Brain microvascular endothelial cell (primary cell): ENCODE data around the gene COQ4.
A peak's percentile ranks its signal among the peaks of the same experiment; 100 is the strongest.
"Not testable (repeated sequence)": the region's sequence is repeated elsewhere in the genome, so short reads cannot be mapped to it uniquely, and the experiment has no call there.

ENCODE experiments used
- DNase-seq: peaks from one replicate; pipeline ENCODE4 v3.0.0-alpha.2; 2020
- H3K27ac ChIP-seq: fragments of 250-450 bp; sonication (Bioruptor Pico); 2 replicates; pipeline ENCODE4 v1.5.1; 2020; ENCODE audit warnings: mild to moderate bottlenecking, moderate library complexity
- H3K27me3 ChIP-seq: fragments of 250-450 bp; sonication (Bioruptor Pico); replicated peaks from 2 replicates; pipeline ENCODE4 v1.5.1; 2020; ENCODE audit warnings: mild to moderate bottlenecking
- H3K36me3 ChIP-seq: fragments of 250-450 bp; sonication (Bioruptor Pico); replicated peaks from 2 replicates; pipeline ENCODE4 v1.5.1; 2020; ENCODE audit warnings: mild to moderate bottlenecking
- H3K4me3 ChIP-seq: 2 replicates; pipeline ENCODE4 v1.5.1; 2011; ENCODE audit warnings: low read depth, mild to moderate bottlenecking, control low read depth, low read length, moderate library complexity
- in situ Hi-C: cut with HindIII; loops from 2 replicates; pipeline ENCODE4 v1.10.0; 2017; ENCODE audit warnings: low sequenced_read_pairs, low pct_ligation_motif_present
- TF ChIP-seq, protein P1 (sequence below): IDR thresholded peaks from 2 replicates; pipeline ENCODE4 v1.5.1; 2011; ENCODE audit warnings: low read depth, mild to moderate bottlenecking, moderate library complexity, low read length, control low read depth, inconsistent platforms; ENCODE audit errors: missing control alignments

Gene COQ4

GRCh38 chr9:128335161-128335560 lies 12.5 kb downstream of the COQ4 start:
- TF ChIP-seq, protein P1, sequence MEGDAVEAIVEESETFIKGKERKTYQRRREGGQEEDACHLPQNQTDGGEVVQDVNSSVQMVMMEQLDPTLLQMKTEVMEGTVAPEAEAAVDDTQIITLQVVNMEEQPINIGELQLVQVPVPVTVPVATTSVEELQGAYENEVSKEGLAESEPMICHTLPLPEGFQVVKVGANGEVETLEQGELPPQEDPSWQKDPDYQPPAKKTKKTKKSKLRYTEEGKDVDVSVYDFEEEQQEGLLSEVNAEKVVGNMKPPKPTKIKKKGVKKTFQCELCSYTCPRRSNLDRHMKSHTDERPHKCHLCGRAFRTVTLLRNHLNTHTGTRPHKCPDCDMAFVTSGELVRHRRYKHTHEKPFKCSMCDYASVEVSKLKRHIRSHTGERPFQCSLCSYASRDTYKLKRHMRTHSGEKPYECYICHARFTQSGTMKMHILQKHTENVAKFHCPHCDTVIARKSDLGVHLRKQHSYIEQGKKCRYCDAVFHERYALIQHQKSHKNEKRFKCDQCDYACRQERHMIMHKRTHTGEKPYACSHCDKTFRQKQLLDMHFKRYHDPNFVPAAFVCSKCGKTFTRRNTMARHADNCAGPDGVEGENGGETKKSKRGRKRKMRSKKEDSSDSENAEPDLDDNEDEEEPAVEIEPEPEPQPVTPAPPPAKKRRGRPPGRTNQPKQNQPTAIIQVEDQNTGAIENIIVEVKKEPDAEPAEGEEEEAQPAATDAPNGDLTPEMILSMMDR: no peak
- Histone ChIP-seq H3K27ac (no peak overlapping the region), H3K27me3 (no peaks in the 10 kb centered on the region), H3K36me3 (peaks cover 24% of the 10 kb centered on the region), H3K4me3 (no peak overlapping the region)
- in situ Hi-C loops: no loop called here
- no peak for DNase-seq

GRCh38 chr9:128335914-128336313 lies 13.3 kb downstream of the COQ4 start:
- no peak for DNase-seq
- Histone ChIP-seq H3K4me3 (no peak overlapping the region), H3K27me3 (no peaks in the 10 kb centered on the region), H3K27ac (no peak overlapping the region), H3K36me3 (peaks cover 23% of the 10 kb centered on the region)
- TF ChIP-seq, protein P1: no peak
- in situ Hi-C loops: no loop called here

DNA sequence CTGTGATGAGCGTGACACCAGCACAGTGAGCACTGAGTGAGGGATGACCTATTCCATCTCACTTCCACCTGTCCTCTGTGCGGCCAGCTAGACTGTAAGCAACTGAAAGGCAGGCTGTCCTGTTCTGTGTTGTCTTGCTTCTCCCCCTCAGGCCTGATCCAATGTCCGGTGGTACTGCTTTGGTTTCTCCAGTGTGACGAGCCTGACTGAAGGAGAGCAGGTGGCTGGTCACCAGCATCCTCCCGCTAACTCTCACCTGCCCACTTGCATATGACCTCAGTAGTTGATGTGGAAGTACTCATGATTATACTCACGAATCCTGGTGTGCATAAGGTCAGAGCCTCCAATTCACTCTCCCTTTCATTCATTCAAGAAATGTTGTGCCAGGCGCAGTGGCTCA lies 15.3 kb downstream of the COQ4 start:
- in situ Hi-C loops: no loop called here
- TF ChIP-seq, protein P1: no peak

GRCh38 chr9:128338852-128339614 lies 16.4 kb downstream of the COQ4 start:
- in situ Hi-C loops, H3K27ac ChIP-seq, DNase-seq, H3K4me3 ChIP-seq, H3K27me3 ChIP-seq: not testable (repeated sequence)
- peaks cover 20% of the 10 kb centered on the region for H3K36me3 ChIP-seq

More for the DNA sequence above, 15.3 kb downstream of the COQ4 start:
- DNase-seq: no peak
- Histone ChIP-seq H3K27ac (no peak overlapping the region), H3K27me3 (no peaks in the 10 kb centered on the region), H3K4me3 (no peak overlapping the region), H3K36me3 (peaks cover 20% of the 10 kb centered on the region)

DNA sequence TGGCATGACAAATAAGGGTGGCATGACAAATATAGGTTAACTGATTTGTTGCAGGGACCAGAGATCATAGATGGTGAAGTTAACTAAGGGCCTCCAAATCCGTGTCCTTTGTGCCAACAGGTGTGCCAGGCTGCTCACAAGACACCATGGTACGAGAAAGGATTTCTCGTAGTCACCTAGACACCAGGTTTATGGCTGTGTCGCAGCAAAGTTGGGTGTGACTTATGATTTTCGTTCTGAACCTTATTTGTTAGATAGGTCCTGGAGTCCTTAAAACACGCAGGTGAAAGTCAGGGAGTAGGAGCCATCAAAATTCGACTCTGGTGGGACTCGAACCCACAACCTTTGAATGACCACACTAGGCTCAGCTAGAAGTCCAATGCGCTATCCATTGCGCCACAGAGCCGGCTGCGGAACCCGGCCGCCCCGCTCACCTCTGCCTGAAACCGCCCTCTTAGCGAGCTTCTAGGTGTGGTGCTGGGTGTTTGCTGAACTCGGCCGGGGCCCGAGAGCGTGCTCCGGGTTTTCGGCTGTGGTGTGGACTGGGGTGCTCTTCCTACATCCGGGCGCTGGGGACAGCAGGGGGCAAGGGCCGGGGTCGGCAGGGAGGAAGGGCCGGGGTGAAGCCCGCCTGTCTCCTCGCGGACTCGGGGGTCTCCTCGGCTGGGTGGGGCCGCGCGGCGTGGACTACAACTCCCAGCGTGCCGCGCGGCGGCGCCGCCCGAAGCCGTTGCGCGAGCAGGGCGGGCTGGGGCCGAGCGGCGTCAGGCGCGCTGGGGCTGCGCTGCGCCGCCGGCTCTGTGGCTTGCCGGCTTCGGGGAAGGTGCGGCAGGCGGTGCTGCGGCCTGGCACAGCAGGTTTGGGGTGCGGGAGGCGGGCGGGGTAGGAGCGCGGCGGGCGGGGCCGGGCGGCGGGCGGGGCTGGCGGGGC lies 17.4 kb downstream of the COQ4 start, which contains the start of gene SLC27A4:
TSS of gene SLC27A4 (plus strand) at position 767 of the 930 bp plus-strand sequence. CDS start 2,606 bp downstream, outside the sequence.
- H3K27me3 ChIP-seq: no peaks in the 10 kb centered on the region
- H3K36me3 ChIP-seq: peaks cover 25% of the 10 kb centered on the region
- H3K27ac ChIP-seq: peak within 1 kb of the TSS; percentile 19
- in situ Hi-C loops: no loop called here
- peak within 1 kb of the TSS; percentile 79 for H3K4me3 ChIP-seq
- DNase-seq: peak; percentile 45
- TF ChIP-seq, protein P1: no peak
